ENCODE results near the gene ARHGAP22.

Gene ARHGAP22

GRCh38 chr10:48496831-48497779 is 107.8 kb downstream of the ARHGAP22 start:
- DNase-seq (ENCODE audit: low spot score) = no peak

- DNase-seq (ENCODE audit: low spot score) = no peak
Measured at GRCh38 chr10:48496105-48496830, 108.6 kb downstream of the ARHGAP22 start.

GRCh38 chr10:48495282-48496045 is 109.4 kb downstream of the ARHGAP22 start:
- no peak for DNase-seq (ENCODE audit: low spot score)

DNA sequence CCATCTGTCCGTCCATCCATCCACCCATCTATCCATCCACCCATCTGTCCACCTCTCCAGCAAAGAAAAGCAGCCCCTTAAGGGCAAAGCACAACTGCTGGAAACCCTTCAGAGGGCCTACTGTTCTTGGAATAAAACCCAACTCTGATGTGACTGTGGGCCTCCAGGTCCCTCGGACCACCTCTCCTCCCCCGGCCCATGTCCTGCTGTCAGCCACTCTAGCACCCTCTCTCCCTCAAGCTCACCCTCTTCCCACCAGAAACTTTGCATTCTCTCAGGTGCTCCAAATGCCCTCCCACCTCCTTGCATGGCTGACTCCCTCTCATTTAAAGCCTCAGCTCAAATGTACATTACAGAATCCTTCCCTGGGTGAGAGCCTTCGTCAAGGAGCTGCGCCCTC is 110.3 kb downstream of the ARHGAP22 start:
- no peak for DNase-seq (ENCODE audit: low spot score)

GRCh38 chr10:48494073-48494472 is 110.8 kb downstream of the ARHGAP22 start:
- DNase-seq (ENCODE audit: low spot score) = no peak

- no peak for DNase-seq (ENCODE audit: low spot score)
Measured at GRCh38 chr10:48493083-48493871, 111.6 kb downstream of the ARHGAP22 start.

GRCh38 chr10:48492201-48492600 is 112.7 kb downstream of the ARHGAP22 start:
- DNase-seq (ENCODE audit: low spot score) = no peak

GRCh38 chr10:48491392-48492139 is 113.3 kb downstream of the ARHGAP22 start:
- no peak for DNase-seq (ENCODE audit: low spot score)

GRCh38 chr10:48490946-48491345 is 113.9 kb downstream of the ARHGAP22 start:
- DNase-seq (ENCODE audit: low spot score) = no peak

DNA sequence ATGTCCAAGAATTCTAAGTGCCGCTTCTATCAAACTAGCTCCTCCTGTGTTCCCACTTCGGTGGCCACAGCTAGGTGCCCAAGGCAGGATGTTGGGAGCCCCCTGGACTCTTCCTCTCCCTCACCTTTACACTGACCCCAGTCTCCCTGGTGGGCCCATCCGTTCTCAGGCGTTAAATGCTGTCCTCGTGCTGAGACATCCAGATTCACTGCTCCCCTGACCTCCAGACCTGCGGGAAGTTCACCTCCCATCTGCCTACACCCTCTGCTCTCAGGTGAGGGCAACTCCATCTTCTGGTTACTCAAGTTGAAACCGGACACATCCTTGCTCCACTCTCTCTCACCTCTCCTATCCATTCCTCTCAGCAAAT is 114.3 kb downstream of the ARHGAP22 start:
- DNase-seq (ENCODE audit: low spot score) = no peak

- no peak for DNase-seq (ENCODE audit: low spot score)
Measured at GRCh38 chr10:48489099-48489498, 115.8 kb downstream of the ARHGAP22 start.

GRCh38 chr10:48487244-48487643 is 117.6 kb downstream of the ARHGAP22 start:
- DNase-seq (ENCODE audit: low spot score) = no peak

DNA sequence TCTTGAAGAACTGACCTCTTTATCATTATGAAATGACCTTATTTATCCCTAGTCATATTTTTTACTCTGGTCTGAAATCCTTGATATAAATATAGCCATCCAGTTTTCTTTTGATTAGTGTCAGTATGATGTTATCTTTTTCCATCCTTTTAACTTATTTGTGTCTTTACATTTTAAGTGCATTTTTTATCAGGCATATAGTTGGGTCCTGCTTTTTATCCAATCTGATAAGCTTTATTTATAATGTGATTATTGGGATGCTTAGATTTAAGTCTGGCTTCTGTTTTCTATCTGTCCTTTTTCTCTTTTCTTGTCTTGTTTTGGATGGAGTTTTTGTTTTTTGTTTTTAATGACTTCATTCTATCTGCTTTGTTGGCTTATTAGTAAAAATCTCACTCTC is 119.2 kb downstream of the ARHGAP22 start:
- DNase-seq (ENCODE audit: low spot score) = no peak

DNA sequence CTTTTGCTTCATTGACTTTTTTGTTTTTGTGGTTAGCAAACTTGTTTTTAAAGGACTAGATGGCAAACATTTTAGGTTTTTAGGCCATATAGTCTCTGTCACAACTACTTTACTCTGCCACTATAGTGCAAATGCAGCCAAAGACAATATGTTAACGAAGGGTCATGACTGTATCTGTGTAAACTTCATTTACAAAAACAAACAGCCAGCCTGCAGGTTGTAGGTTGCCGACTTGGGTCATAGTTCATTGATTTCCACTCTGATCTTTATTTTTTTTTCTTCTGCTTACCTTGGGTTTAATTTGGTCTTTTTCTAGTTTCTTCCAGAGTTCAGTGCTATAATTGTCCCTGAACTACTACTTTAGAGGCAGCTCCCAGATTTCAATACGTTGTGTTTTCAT is 120.0 kb downstream of the ARHGAP22 start:
- DNase-seq (ENCODE audit: low spot score) = no peak

- DNase-seq (ENCODE audit: low spot score) = no peak
Measured at GRCh38 chr10:48482207-48482606, 122.7 kb downstream of the ARHGAP22 start.

DNA sequence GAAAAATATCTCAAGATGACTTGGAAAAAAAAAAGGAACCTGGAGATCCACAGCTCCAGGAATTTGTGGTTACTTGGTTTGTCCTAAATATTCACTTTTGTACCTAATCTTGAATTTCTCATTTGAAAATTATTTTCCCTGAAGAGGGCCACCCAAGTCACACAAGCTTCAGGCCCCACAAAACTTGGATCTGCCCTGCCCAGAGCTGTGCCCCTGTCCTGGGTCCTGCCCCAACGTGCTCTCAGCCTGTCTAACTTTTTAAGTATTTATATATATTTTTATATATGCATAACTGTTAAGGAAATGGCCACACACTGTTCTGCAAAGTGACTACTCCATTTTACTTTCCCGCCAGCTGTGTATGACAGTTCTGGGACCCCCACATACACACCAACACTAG is 123.5 kb downstream of the ARHGAP22 start:
- no peak for DNase-seq (ENCODE audit: low spot score)

DNA sequence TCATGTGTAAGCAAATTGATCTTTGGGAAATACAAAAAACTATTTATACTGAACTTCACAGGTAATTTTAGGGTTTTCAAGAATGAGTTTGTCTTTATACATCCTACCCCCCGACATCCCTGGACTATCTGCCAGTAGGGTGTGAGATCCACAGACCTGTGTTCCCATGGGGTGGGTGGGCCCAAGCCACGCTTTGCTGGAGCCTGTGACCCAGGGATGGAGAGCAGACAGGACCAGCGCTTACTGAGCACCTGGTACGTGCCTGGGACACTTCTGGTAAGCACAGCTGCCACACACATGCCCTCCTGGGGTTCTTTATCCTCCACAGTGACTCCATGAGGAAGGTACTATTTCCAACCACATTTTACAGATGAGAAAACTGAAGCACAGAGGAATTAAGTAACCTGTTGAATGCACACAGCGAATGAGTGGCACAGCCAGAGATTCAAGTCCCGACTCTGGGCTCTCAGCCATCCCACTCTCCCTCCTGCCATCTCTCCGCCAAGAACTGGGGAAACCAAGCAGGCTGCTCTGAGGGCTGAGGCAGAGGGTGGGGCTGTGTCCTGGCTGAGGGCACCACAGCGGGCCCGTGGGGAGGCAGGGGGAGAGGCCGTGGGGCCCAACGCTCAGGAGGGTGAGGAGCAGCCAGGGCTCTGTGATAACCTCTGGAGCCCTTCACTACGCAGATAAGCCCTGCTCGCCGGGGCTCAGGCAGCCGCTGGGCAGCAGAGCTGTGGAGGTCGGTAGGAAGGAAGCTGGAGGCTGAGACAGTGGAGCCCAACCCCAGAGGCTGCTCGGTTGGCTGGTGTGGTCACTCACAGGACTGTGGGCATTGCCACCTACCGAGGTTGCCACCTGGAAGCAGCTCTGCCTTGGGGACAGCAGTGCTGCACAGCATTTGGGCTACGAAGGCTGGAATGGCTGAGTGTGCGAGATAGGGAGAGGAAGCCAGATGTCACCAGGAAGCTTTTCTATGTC is 124.2 kb downstream of the ARHGAP22 start:
- DNase-seq (ENCODE audit: low spot score) = no peak

- no peak for DNase-seq (ENCODE audit: low spot score)
Measured at GRCh38 chr10:48478980-48479811, 125.7 kb downstream of the ARHGAP22 start.

DNA sequence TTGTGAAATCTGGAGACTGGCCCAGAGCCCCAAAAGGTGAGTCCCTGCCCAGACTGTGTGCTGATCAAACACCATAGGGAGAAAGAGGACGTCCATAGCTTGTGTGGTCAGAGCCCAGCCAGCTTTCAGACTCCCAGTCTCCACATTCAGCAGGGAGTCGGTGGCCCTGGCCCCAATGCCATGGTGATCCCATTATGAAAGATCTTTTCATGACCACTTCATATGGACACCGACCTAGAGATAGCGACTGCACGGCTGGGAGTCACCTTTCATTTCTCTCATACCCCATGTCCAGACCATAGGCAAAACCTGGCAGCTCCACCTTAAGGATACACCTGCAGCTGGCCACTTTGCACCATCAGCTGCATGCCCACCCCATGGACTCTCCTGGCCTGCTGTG is 126.4 kb downstream of the ARHGAP22 start:
- DNase-seq (ENCODE audit: low spot score) = no peak

Measured in iPS-NIHi11 (cell line).